Panc1 (cell line): Measurements from ENCODE around the gene ARMC2.

Experiments used
- CTCF ChIP-seq: fragments of 450-650 bp; IDR thresholded peaks from 2 replicates; pipeline ENCODE4 v1.5.1; 2017; ENCODE audit warnings: mild to moderate bottlenecking
- REST ChIP-seq, 2 experiments: IDR thresholded peaks; 2 replicates each; pipeline ENCODE4 v1.6.1; 2011 to 2012; ENCODE audit warnings: low read depth in 2 of 2, control low read depth in 1 of 2, low read length in 1 of 2, mild to moderate bottlenecking in 1 of 2, moderate library complexity in 1 of 2; ENCODE audit not compliant: insufficient read depth in 1 of 2

GRCh38 chr6:108840919-108841318, 7.3 kb upstream of the ARMC2 start:
- TF ChIP-seq CTCF = no peak
- TF ChIP-seq REST (IDR thresholded peaks at IDR 0.05; ENCODE audit: insufficient read depth in 1 of 2, low read depth in 2 of 2, low read length in 1 of 2) = no peak
